Spleen (tissue), 11 donors: ENCODE results near the gene C11orf91. TPM values are rescaled to one million over a fixed set of nuclear protein-coding genes. Genes with fewer than 3 reads are reported as not detected.

Experiments used
- DNase-seq: peaks from one replicate; pipeline ENCODE4 v3.0.0-alpha.2; 2020
- H3K27ac ChIP-seq, 8 donors: fragments of 200-600 bp; sonication (generic) in 7 of 8; 1 replicate in 4 of 8; 2 replicates in 4 of 8; pipeline versions ENCODE4 v1.5.0 to v1.8.0; 2016 to 2021; ENCODE audit warnings: inconsistent platforms in 4 of 8, mild to moderate bottlenecking in 4 of 8, moderate library complexity in 1 of 8
- H3K27me3 ChIP-seq, 7 donors: fragments of 200-600 bp; sonication (generic) in 6 of 7; replicated peaks in 1 of 7; 1 replicate in 4 of 7; 2 replicates in 3 of 7; pipeline versions ENCODE4 v1.5.0 to v1.8.0; 2016 to 2021; ENCODE audit warnings: inconsistent platforms in 3 of 7, mild to moderate bottlenecking in 1 of 7
- H3K36me3 ChIP-seq, 6 donors: fragments of 200-600 bp; sonication (generic) in 5 of 6; 1 replicate in 4 of 6; 2 replicates in 2 of 6; pipeline versions ENCODE4 v1.5.0 to v1.8.0; 2016 to 2021; ENCODE audit warnings: inconsistent platforms in 2 of 6
- H3K4me1 ChIP-seq, 6 donors: fragments of 200-600 bp; sonication (generic) in 5 of 6; 1 replicate in 3 of 6; 2 replicates in 3 of 6; pipeline versions ENCODE4 v1.5.0 to v1.8.0; 2016 to 2021; ENCODE audit warnings: inconsistent platforms in 3 of 6
- H3K4me3 ChIP-seq, 8 donors: fragments of 200-600 bp; sonication (generic) in 7 of 8; 1 replicate in 4 of 8; 2 replicates in 4 of 8; pipeline versions ENCODE4 v1.5.0 to v1.8.0; 2016 to 2021; ENCODE audit warnings: inconsistent platforms in 4 of 8, mild to moderate bottlenecking in 4 of 8, moderate library complexity in 2 of 8
- H3K9me3 ChIP-seq, 8 donors: fragments of 200-600 bp; sonication (generic) in 7 of 8; 1 replicate in 4 of 8; 2 replicates in 4 of 8; pipeline versions ENCODE4 v1.5.0 to v1.8.0; 2016 to 2021; ENCODE audit warnings: inconsistent platforms in 4 of 8
- CTCF ChIP-seq, 11 experiments: fragments of 200-600 bp in 7 of 11; fragments of 450-650 bp in 4 of 11; sonication (generic) in 4 of 11; IDR thresholded peaks in 8 of 11; conservative IDR thresholded peaks in 3 of 11; 1 replicate in 7 of 11; 2 replicates in 4 of 11; pipeline versions ENCODE4 v1.4.0 to v1.8.0; 2016 to 2021; ENCODE audit warnings: antibody characterized with exemption in 11 of 11, inconsistent platforms in 4 of 11, mild to moderate bottlenecking in 1 of 11
- POLR2A ChIP-seq, 3 donors: fragments of 450-650 bp; IDR thresholded peaks; one replicate each; pipeline ENCODE4 v1.5.1; 2017; ENCODE audit warnings: antibody characterized with exemption in 3 of 3, mild to moderate bottlenecking in 1 of 3
- POLR2AphosphoS5 ChIP-seq, 3 donors: sonication (generic); formaldehyde crosslinking; IDR thresholded peaks; one replicate each; pipeline ENCODE4 v1.5.1; 2017; ENCODE audit warnings: antibody characterized with exemption in 3 of 3
- WGBS, 5 donors: extraction: QIAGEN DNeasy Blood & Tissue Kit in 3 of 5; methylation state at CpG; one replicate each; pipeline versions ENCODE4 v1.1.5 to v1.1.7; 2013 to 2018; 5-methylcytosine and 5-hydroxymethylcytosine counted together
- intact Hi-C: fragments of 100-400 bp; cut with DNase I; formaldehyde crosslinking; loops from one replicate; pipeline ENCODE4 v1.15.0; 2023; ENCODE audit warnings: low total_unique reads
- polyA plus RNA-seq, 3 donors: library from polyadenylated mRNA; stranded (reverse); fragments of 200-250 nt; gene quantifications; one replicate each; pipeline ENCODE4 v1.2.1, GENCODE V29; 2013
- total RNA-seq, 7 donors: library from RNA; depleted of rRNA in 3 of 7; stranded (reverse); fragments of >200 nt in 3 of 7; fragmentation: NEBNext Ultra II Directional in 4 of 7; extraction: Animal tissue kit (Norgen Biotek cat#: 25700) in 4 of 7; gene quantifications; one replicate each; pipeline versions ENCODE4 v1.1.0 to v1.2.1, GENCODE V29; 2016 to 2021
- donor health status: healthy with polysubstance abuse.
- donor health status: DM: no; HTN: no; CAD: no; lungs with moderate emphysema.
- donor health status: DM: no; HTN: no; CAD: no.
- donor health status: Bipolar disorder and iron deficiency.
- donor health status: healthy.
- donor health status: DM: no; HTN: no; CAD: no.
- donor health status: DM: yes; HTN: yes; CAD: no.

C11orf91 gene
- total and polyA plus RNA-seq, 10 donors = 0.85 TPM; not detected in 9

GRCh38 chr11:33704240-33705002 lies 3.8 kb upstream of the C11orf91 start:
- Histone ChIP-seq H3K27me3 (peaks cover 0 to 6% (median 0%) of the 10 kb centered on the region in 7 donors), H3K36me3 (peaks cover 0 to 38% (median 12%) of the 10 kb centered on the region in 6 donors), H3K27ac (peak overlapping the region in 1 of 8 donors; percentile 3), H3K4me1 (peaks cover 8 to 64% (median 32%) of the 10 kb centered on the region in 6 donors), H3K4me3 (no peak overlapping the region), H3K9me3 (no peaks in the 10 kb centered on the region)
- WGBS, 5 donors = 69 to 79% (median 75%) methylated on average over 7 of the region's 7 CpGs
- DNase-seq = no peak
- intact Hi-C loops = no loop called here
- no peak for TF ChIP-seq POLR2AphosphoS5 (IDR thresholded peaks at IDR 0.05)
- no peak for TF ChIP-seq POLR2A (IDR thresholded peaks at IDR 0.05)
- no peak for TF ChIP-seq CTCF (IDR thresholded peaks at IDR 0.05 in 8 of 11, conservative IDR thresholded peaks at IDR 0.05 in 3 of 11)

- WGBS, 5 donors = 57 to 83% (median 61%) methylated on average over 4 of the region's 4 CpGs
- TF ChIP-seq POLR2AphosphoS5 (IDR thresholded peaks at IDR 0.05) = no peak
- no peak for TF ChIP-seq POLR2A (IDR thresholded peaks at IDR 0.05)
- TF ChIP-seq CTCF (IDR thresholded peaks at IDR 0.05 in 8 of 11, conservative IDR thresholded peaks at IDR 0.05 in 3 of 11) = no peak
- Histone ChIP-seq H3K27ac (peak overlapping the region in 1 of 8 donors; percentile 3), H3K27me3 (peaks cover 0 to 6% (median 0%) of the 10 kb centered on the region in 7 donors), H3K9me3 (no peaks in the 10 kb centered on the region), H3K4me1 (peaks cover 8 to 69% (median 32%) of the 10 kb centered on the region in 6 donors), H3K36me3 (peaks cover 0 to 32% (median 6%) of the 10 kb centered on the region in 6 donors), H3K4me3 (no peak overlapping the region)
- intact Hi-C loops = no loop called here
- no peak for DNase-seq
These were observed 3.2 kb upstream of the C11orf91 start for GRCh38 chr11:33703788-33704187.

- peaks cover 0 to 26% (median 2%) of the 10 kb centered on the region in 6 donors for H3K36me3 ChIP-seq
- TF ChIP-seq POLR2A (IDR thresholded peaks at IDR 0.05) = no peak
- TF ChIP-seq POLR2AphosphoS5 (IDR thresholded peaks at IDR 0.05) = no peak
- no peak for TF ChIP-seq CTCF (IDR thresholded peaks at IDR 0.05 in 8 of 11, conservative IDR thresholded peaks at IDR 0.05 in 3 of 11)
- no peak for DNase-seq
- H3K27ac ChIP-seq = peak overlapping the region in 1 of 8 donors; percentile 87
- WGBS, 5 donors = 65 to 85% (median 82%) methylated on average over 4 to 5 of the region's 5 CpGs
- H3K4me3 ChIP-seq = no peak overlapping the region
- intact Hi-C loops = no loop called here
- H3K27me3 ChIP-seq = peaks cover 0 to 6% (median 0%) of the 10 kb centered on the region in 7 donors
- peaks cover 8 to 69% (median 32%) of the 10 kb centered on the region in 6 donors for H3K4me1 ChIP-seq
- no peaks in the 10 kb centered on the region for H3K9me3 ChIP-seq
These were observed 2.6 kb upstream of the C11orf91 start for GRCh38 chr11:33703234-33703633.
